Frontal cortex (tissue), 4 donors: ENCODE measurements around the gene G6PC1. TPM values are rescaled to one million over a fixed set of nuclear protein-coding genes. Genes with fewer than 3 reads are reported as not detected.
"Not testable (repeated sequence)": the region's sequence is repeated elsewhere in the genome, so short reads cannot be mapped to it uniquely, and the experiment has no call there.

Experiments
- DNase-seq, 2 donors: peaks; one replicate each; pipeline ENCODE4 v3.0.0; 2012; ENCODE audit warnings: low spot score in 2 of 2
- FAIRE-seq: peaks from 2 replicates; lab custom pipeline; 2012; peaks lifted over from hg19 to GRCh38; lab: Jason Lieb, UNC
- total RNA-seq: library from RNA; depleted of rRNA; stranded (reverse); fragments of >200 nt; gene quantifications from one replicate; pipeline ENCODE4 v1.2.3, GENCODE V29; 2014
- donor health status: control.
- donor health status: control.
- donor health status: control.

The G6PC1 gene
- not detected for total RNA-seq

GRCh38 chr17:42900460-42901331 lies at the start of gene G6PC1:
G6PC1 (plus strand) TSS chr17:42900799; CDS start chr17:42900877, 78 bp downstream.
- no peak for FAIRE-seq
- DNase-seq: no peak

GRCh38 chr17:42850954-42851353 lies 49.6 kb upstream of the G6PC1 start, which contains the start of gene AOC3:
AOC3 (plus strand) TSS chr17:42851199; CDS start chr17:42851344, 145 bp downstream.
- no peak for FAIRE-seq

GRCh38 chr17:42851371-42852240 lies 49.0 kb upstream of the G6PC1 start:
- not testable (repeated sequence) for DNase-seq, FAIRE-seq

More at GRCh38 chr17:42850954-42851353, 49.6 kb upstream of the G6PC1 start, which contains the start of gene AOC3:
- no peak for DNase-seq

GRCh38 chr17:42852351-42852750 lies 48.2 kb upstream of the G6PC1 start:
- FAIRE-seq (no peak), DNase-seq (no peak)

- FAIRE-seq: no peak
- no peak for DNase-seq
Measured at GRCh38 chr17:42853004-42853403, 47.6 kb upstream of the G6PC1 start.

- FAIRE-seq (no peak), DNase-seq (no peak)
Measured at GRCh38 chr17:42853597-42853967, 47.0 kb upstream of the G6PC1 start.

- DNase-seq (no peak), FAIRE-seq (no peak)
Measured at GRCh38 chr17:42853968-42854790, 46.4 kb upstream of the G6PC1 start.

- FAIRE-seq: no peak
- DNase-seq: no peak
Measured at GRCh38 chr17:42855048-42855596, 45.5 kb upstream of the G6PC1 start.

GRCh38 chr17:42856093-42856492 lies 44.5 kb upstream of the G6PC1 start:
- not testable (repeated sequence) for DNase-seq, FAIRE-seq

GRCh38 chr17:42856516-42856915 lies 44.1 kb upstream of the G6PC1 start:
- DNase-seq, FAIRE-seq: not testable (repeated sequence)

- FAIRE-seq (no peak), DNase-seq (no peak)
Measured at GRCh38 chr17:42857389-42857788, 43.2 kb upstream of the G6PC1 start.

- DNase-seq (no peak), FAIRE-seq (no peak)
Measured at GRCh38 chr17:42865638-42866094, 34.9 kb upstream of the G6PC1 start.

- FAIRE-seq (no peak), DNase-seq (no peak)
Measured at GRCh38 chr17:42866216-42866615, 34.4 kb upstream of the G6PC1 start.

- FAIRE-seq: no peak
- no peak for DNase-seq
Measured at GRCh38 chr17:42866631-42867575, 33.7 kb upstream of the G6PC1 start.

- FAIRE-seq, DNase-seq: not testable (repeated sequence)
Measured at GRCh38 chr17:42867694-42868261, 32.8 kb upstream of the G6PC1 start.

GRCh38 chr17:42868338-42868737 lies 32.3 kb upstream of the G6PC1 start:
- FAIRE-seq (no peak), DNase-seq (no peak)

- no peak for DNase-seq
- FAIRE-seq: no peak
Measured at GRCh38 chr17:42871647-42872046, 29.0 kb upstream of the G6PC1 start.
